Vagina (tissue), 2 donors: ENCODE measurements around the gene TPST1.

Source experiments
- POLR2A ChIP-seq, 2 donors: fragments of 450-650 bp; IDR thresholded peaks; one replicate each; pipeline ENCODE4 v1.6.1; 2017; ENCODE audit warnings: antibody characterized with exemption in 2 of 2, mild to moderate bottlenecking in 2 of 2, moderate library complexity in 2 of 2
- TF ChIP-seq, protein P1 (sequence below), 3 experiments: fragments of 450-650 bp in 2 of 3; fragments of 200-600 bp in 1 of 3; sonication (generic) in 1 of 3; IDR thresholded peaks; one replicate each; pipeline ENCODE4 v1.5.1; 2017 to 2019; ENCODE audit warnings: antibody characterized with exemption in 3 of 3, mild to moderate bottlenecking in 2 of 3, moderate library complexity in 2 of 3

- TF ChIP-seq, protein P1, sequence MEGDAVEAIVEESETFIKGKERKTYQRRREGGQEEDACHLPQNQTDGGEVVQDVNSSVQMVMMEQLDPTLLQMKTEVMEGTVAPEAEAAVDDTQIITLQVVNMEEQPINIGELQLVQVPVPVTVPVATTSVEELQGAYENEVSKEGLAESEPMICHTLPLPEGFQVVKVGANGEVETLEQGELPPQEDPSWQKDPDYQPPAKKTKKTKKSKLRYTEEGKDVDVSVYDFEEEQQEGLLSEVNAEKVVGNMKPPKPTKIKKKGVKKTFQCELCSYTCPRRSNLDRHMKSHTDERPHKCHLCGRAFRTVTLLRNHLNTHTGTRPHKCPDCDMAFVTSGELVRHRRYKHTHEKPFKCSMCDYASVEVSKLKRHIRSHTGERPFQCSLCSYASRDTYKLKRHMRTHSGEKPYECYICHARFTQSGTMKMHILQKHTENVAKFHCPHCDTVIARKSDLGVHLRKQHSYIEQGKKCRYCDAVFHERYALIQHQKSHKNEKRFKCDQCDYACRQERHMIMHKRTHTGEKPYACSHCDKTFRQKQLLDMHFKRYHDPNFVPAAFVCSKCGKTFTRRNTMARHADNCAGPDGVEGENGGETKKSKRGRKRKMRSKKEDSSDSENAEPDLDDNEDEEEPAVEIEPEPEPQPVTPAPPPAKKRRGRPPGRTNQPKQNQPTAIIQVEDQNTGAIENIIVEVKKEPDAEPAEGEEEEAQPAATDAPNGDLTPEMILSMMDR (IDR thresholded peaks at IDR 0.05): no peak
- TF ChIP-seq POLR2A (IDR thresholded peaks at IDR 0.05): no peak
Measured at GRCh38 chr7:66348959-66349358, 143.8 kb downstream of the TPST1 start.
